Keratinocyte (primary cell): ENCODE results near the gene CTTNBP2NL.
"Not testable (repeated sequence)": the region's sequence is repeated elsewhere in the genome, so short reads cannot be mapped to it uniquely, and the experiment has no call there.

Experiments used
- CTCF ChIP-seq, 3 experiments: IDR thresholded peaks in 1 of 3; conservative IDR thresholded peaks in 1 of 3; optimal IDR thresholded peaks in 1 of 3; 2 replicates in 2 of 3; 3 replicates in 1 of 3; pipeline versions ENCODE3 to v1.5.1; 2011; ENCODE audit warnings: low read length in 3 of 3, mild to moderate bottlenecking in 3 of 3, moderate library complexity in 2 of 3, control low read depth in 1 of 3, inconsistent platforms in 1 of 3; ENCODE audit not compliant: insufficient read depth in 2 of 3; ENCODE audit errors: extremely low read depth in 1 of 3
- EZH2 ChIP-seq: IDR thresholded peaks from one replicate; pipeline ENCODE4 v1.6.1; 2012; ENCODE audit warnings: inconsistent platforms, mild to moderate bottlenecking, low read length, moderate library complexity

- TF ChIP-seq CTCF (optimal IDR thresholded peaks at IDR 0.05 in 1 of 3, IDR thresholded peaks at IDR 0.05 in 1 of 3, conservative IDR thresholded peaks at IDR 0.05 in 1 of 3; ENCODE audit: extremely low read depth in 1 of 3, insufficient read depth in 2 of 3, low read length in 3 of 3); EZH2: not testable (repeated sequence)
Measured at GRCh38 chr1:112400706-112401105, 4.7 kb downstream of the CTTNBP2NL start.
